ENCODE results near the gene ST7L.

DNA sequence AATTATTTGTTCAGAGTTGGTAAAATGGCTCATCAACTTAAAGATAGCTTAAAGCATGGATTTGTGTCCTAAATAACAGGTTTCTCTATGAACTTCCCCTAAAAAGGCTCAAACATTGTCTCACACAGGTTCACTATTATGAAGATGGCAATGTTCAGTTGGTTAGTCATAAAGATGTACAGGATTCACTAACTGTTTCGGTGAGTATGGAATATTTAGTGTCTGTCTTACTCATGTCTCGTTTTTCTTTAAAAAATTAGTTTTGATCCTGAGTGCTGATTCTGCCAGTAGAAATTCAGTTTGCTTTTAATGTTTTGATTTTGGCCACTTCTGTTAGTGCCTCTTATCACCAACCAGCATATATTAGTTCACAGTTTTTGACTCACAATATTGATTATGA, 48.0 kb upstream of the ST7L start:
- no peak for TF ChIP-seq ZNF384 (IDR thresholded peaks at IDR 0.05)
- no peak for TF ChIP-seq CTBP1 (IDR thresholded peaks at IDR 0.05; ENCODE audit: borderline replicate concordance)
- no peak for TF ChIP-seq FOXM1 (IDR thresholded peaks at IDR 0.05; ENCODE audit: borderline replicate concordance)
- no peak for TF ChIP-seq ARNT (IDR thresholded peaks at IDR 0.05)
- TF ChIP-seq HDGF (IDR thresholded peaks at IDR 0.05; ENCODE audit: borderline replicate concordance) = no peak

Measured in HEK293T (cell line).